Measurements from ENCODE around the gene KANK3.
"Not testable (repeated sequence)": the region's sequence is repeated elsewhere in the genome, so short reads cannot be mapped to it uniquely, and the experiment has no call there.

Gene KANK3

GRCh38 chr19:8370176-8371010 lies 27.3 kb upstream of the KANK3 start:
- DNase-seq (ENCODE audit: low read depth): no peak

GRCh38 chr19:8367327-8368001 lies 24.4 kb upstream of the KANK3 start:
- DNase-seq (ENCODE audit: low read depth): peak; percentile 95

- peak; percentile 53 for DNase-seq (ENCODE audit: low read depth)
Observed at GRCh38 chr19:8366961-8367326, 23.9 kb upstream of the KANK3 start.

DNA sequence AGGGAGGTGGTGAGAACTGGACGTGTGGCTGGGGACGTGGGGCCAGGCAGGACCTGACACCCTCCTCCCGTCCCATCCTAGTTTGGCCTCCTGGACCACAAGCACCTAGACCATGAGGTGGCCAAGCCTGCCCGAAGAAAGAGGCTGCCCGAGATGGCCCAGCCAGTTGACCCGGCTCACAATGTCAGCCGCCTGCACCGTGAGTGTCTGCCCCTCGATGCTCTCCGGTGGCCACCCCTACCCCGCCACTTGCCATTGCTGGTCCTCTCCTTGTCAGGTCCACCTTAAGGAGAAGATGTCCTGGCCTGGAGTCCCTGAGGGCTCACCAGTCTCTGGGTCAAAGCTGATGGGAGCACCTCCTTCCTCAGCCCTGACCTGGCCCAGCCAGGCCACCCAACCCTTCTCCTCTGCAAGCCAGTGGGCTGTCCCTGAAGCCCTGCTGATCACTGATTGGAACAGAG lies 23.1 kb upstream of the KANK3 start:
- no peak for DNase-seq (ENCODE audit: low read depth)

- DNase-seq (ENCODE audit: low read depth): peak; percentile 85
Observed at GRCh38 chr19:8363803-8364771, 21.0 kb upstream of the KANK3 start, which contains the start of gene ANGPTL4. Gene ANGPTL4, plus strand, starts transcription at chr19:8364155. Its CDS starts 167 bp downstream, at chr19:8364322.

GRCh38 chr19:8361921-8362793 lies 19.1 kb upstream of the KANK3 start:
- peak; percentile 99 for DNase-seq (ENCODE audit: low read depth)

GRCh38 chr19:8360196-8360595 lies 17.1 kb upstream of the KANK3 start:
- DNase-seq (ENCODE audit: low read depth): no peak

- DNase-seq (ENCODE audit: low read depth): no peak
Observed at GRCh38 chr19:8358948-8359347, 15.9 kb upstream of the KANK3 start.

DNA sequence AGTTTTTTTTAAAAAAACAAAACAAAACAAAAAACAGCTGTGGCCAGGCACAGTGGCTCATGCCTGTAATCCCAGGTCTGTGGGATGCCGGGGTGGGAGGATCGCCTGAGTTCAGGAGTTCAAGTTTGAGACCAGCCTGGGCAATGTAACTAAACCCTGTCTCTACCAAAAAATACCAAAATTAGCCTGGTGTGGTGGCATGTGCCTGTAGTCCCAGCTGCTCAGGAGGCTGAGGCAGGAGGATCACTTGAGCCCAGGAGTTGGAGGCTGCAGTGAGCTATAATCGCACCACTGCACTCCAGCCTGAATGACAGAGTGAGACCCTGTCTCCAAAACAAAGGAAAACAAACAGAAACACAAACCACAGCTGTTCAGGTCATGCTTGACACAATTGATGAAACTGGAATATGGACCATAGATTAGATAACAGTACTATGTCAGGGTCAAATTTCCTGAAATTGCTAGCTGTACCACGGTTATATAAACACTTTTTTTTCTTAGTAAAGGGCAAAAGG lies 14.0 kb upstream of the KANK3 start:
- no peak for DNase-seq (ENCODE audit: low read depth)

GRCh38 chr19:8355631-8356402 lies 12.8 kb upstream of the KANK3 start:
- DNase-seq (ENCODE audit: low read depth): peak; percentile 99

DNA sequence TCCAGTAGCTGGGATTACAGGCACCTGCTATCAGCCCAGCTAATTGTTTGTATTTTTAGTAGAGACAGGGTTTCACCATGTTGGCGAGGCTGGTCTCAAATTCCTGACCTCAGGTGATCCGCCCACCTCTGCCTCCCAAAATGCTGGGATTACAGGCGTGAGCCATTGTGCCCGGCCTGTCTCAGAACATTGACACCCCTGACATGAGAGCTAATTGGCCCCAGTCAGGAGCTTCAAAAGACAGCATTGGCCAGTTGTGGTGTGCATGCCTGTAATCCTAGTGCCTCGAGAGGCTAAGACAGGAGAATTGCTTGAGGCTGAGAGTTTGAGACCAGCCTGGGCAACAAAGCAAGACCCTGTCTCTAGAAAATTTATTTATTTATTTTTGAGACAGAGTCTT lies 9.8 kb upstream of the KANK3 start:
- not testable (repeated sequence) for DNase-seq (ENCODE audit: low read depth)

- DNase-seq (ENCODE audit: low read depth): no peak
Observed at GRCh38 chr19:8352134-8352827, 9.2 kb upstream of the KANK3 start.

- not testable (repeated sequence) for DNase-seq (ENCODE audit: low read depth)
Observed at GRCh38 chr19:8349629-8350372, 6.7 kb upstream of the KANK3 start.

DNA sequence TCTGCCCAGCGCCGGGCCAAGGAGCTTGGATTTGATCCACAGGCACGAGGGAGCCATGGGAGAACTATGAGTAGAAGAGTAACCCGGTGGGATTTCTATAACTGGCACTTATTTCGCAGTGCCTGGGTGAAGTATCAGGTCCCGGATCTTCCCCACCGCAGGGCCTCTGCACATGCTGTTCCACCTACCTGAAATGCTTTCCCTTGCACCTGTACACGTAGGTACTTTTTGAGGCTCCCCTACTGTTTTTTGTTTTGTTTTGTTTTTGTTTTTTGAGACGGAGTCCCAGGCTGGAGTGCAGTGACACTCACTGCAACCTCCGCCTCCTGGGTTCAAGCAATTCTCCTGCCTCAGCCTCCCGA lies 402 bp upstream of the KANK3 start:
- DNase-seq (ENCODE audit: low read depth): no peak

DNA sequence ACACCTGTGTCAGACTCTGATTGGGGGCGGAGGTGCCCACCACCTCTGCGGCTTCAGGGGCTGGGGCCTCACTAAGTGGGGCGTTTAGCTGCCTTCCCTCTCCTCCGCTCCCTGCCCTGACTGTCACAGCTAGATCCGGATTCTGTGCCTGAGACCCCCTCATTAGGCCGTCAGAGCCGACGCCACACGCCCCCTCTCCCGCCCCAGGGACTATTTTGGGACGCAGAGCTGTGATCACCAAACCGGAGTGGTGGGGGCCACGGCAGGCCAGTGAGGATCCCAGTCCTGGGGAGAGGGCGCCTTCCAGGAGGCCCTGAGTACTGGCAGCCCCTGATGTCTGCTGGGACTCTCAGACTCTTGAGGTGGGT lies 762 bp downstream of the KANK3 start:
- no peak for DNase-seq (ENCODE audit: low read depth)

GRCh38 chr19:8341504-8341903 lies 1.6 kb downstream of the KANK3 start:
- not testable (repeated sequence) for DNase-seq (ENCODE audit: low read depth)

DNA sequence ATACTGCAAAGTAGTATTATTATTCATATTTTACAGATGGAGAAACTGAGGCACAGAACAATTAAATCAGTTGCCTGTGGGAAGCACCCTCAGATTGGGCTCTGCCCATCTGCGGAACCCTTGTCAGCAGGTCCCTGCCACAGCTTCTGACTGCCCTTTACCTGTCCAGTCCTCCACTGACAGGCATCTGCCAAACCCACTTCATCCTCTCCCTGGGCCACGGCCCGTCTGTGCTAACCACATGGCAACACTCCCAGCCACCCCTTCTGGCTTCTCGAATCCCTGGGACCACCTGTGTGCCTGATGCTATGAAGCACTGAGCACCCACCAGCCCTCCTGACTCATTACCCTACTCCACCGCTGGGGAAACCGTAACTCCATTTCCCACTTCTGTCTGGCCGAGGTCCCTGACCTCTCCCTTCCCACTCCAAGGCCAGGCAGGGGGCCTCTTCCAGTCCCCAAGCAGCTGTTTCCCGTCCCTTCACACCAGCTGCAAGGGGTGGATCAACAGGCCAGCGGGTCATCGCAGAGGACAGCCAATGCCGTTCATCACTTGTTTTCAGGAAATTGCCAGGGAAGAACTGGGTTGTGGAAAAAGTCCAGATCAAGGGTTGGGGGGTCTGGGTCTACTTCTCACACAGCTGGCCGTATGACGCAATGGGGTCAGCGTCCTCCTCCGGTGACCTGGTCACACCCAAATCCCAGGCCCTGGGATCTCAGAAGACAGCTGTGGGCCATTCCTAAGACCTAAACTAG lies 2.5 kb downstream of the KANK3 start:
- no peak for DNase-seq (ENCODE audit: low read depth)

DNA sequence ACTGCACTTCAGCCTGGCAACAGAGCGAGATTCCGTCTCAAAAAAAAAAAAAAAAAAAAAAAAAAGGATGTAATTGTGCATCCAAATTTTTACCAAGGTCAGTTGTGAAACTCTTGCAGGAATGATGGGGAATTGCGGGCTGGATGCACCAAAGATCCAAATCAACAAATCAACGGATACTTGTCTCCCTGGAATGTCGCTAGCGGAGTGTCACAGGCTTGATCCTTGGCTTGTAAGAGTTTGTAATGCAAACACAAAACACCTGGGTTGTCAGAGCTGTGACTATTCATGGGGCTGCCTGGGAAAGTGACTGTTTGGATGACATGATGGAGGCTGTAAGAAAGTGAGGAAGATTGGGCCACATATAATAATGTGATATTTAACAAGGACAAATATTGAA lies 4.2 kb downstream of the KANK3 start:
- DNase-seq (ENCODE audit: low read depth): no peak
